Activated CD8-positive, alpha-beta memory T cell treated with anti-CD3 and anti-CD28 coated beads for 4 hours (primary cell): Measurements from ENCODE around the gene ZNF513.
"Not testable (repeated sequence)": the region's sequence is repeated elsewhere in the genome, so short reads cannot be mapped to it uniquely, and the experiment has no call there.

Source experiments
- DNase-seq, 2 donors: peaks; one replicate each; pipeline ENCODE4 v3.0.0-alpha.2; 2020; ENCODE audit warnings: low read depth in 2 of 2

Gene ZNF513

GRCh38 chr2:27380626-27381545 is at the start of gene ZNF513:
ZNF513 (minus strand) TSS chr2:27380734; CDS start chr2:27380526, 208 bp downstream.
- peak; percentile 72 to 76 for DNase-seq

- peak; percentile 44 to 53 for DNase-seq
Measured at GRCh38 chr2:27428978-27429541, 48.5 kb upstream of the ZNF513 start.

GRCh38 chr2:27428213-27428977 is 47.9 kb upstream of the ZNF513 start, which contains the start of gene NRBP1:
NRBP1 (plus strand) TSS chr2:27428631; CDS start chr2:27433274, 4,643 bp downstream.
- DNase-seq: peak; percentile 79 to 82

GRCh38 chr2:27427863-27428212 is 47.3 kb upstream of the ZNF513 start:
- DNase-seq: no peak

- DNase-seq: not testable (repeated sequence)
Measured at GRCh38 chr2:27425039-27425438, 44.5 kb upstream of the ZNF513 start.

GRCh38 chr2:27422958-27423357 is 42.4 kb upstream of the ZNF513 start:
- no peak for DNase-seq

- no peak for DNase-seq
Measured at GRCh38 chr2:27421660-27422250, 41.2 kb upstream of the ZNF513 start.

- DNase-seq: no peak
Measured at GRCh38 chr2:27420996-27421395, 40.5 kb upstream of the ZNF513 start.

GRCh38 chr2:27416151-27416550 is 35.6 kb upstream of the ZNF513 start:
- no peak for DNase-seq

GRCh38 chr2:27412419-27413152 is 32.1 kb upstream of the ZNF513 start:
- DNase-seq: no peak

- DNase-seq: peak; percentile 91 to 92
Measured at GRCh38 chr2:27409321-27410073, 29.0 kb upstream of the ZNF513 start, which contains the start of gene PPM1G. PPM1G (minus strand) TSS chr2:27409591; CDS start chr2:27409422, 169 bp downstream.

GRCh38 chr2:27408601-27409320 is 28.2 kb upstream of the ZNF513 start:
- no peak for DNase-seq

- no peak for DNase-seq
Measured at GRCh38 chr2:27407798-27408491, 27.4 kb upstream of the ZNF513 start.

GRCh38 chr2:27400348-27401135 is 20.0 kb upstream of the ZNF513 start:
- no peak for DNase-seq

- DNase-seq: no peak
Measured at GRCh38 chr2:27398962-27399361, 18.4 kb upstream of the ZNF513 start.

GRCh38 chr2:27393225-27393624 is 12.7 kb upstream of the ZNF513 start:
- DNase-seq: no peak

- no peak for DNase-seq
Measured at GRCh38 chr2:27390822-27391679, 10.5 kb upstream of the ZNF513 start.
